GM19395 (cell line): ENCODE measurements around the gene DPRX.

Experiments used
- ATAC-seq: cut with Tn5 transposase; IDR thresholded peaks from one replicate; pipeline ENCODE4 v1.9.1; 2021; ENCODE audit warnings: mild to moderate bottlenecking, moderate library complexity; ENCODE audit not compliant: unreplicated experiment

DPRX gene, protein sequence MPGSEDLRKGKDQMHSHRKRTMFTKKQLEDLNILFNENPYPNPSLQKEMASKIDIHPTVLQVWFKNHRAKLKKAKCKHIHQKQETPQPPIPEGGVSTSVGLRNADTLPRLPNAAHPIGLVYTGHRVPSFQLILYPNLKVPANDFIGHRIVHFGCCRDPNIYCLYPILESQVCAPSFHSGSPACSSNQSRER

DNA sequence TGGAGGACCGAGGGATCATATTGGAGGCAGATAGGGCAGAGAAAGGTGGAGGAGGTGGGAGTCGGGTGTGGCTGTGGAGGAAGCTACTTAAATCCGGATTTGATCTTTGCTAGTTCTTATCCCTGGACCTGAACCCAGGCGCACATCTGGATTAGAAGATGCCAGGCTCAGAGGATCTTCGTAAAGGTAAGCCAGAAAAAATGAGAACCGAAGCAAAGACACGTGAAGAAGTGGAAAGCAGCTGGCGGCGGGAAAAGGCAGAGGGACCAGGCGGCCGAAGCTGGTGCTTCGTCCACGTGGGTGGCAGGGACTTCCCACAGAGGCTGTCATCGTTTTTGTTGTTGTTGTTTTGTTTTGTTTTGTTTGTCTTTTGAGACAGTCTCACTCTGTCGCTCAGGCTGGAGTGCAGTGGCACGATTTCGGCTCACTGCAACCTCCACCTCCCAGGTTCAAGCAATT, at the start of gene DPRX:
DPRX (plus strand) TSS at position 51 of the 459 bp plus-strand sequence; CDS start at position 159, 108 bp downstream.
- ATAC-seq, result no peak

GRCh38 chr19:53583181-53583580, 48.6 kb upstream of the DPRX start:
- ATAC-seq, result no peak

- no peak for ATAC-seq
These were observed 45.5 kb upstream of the DPRX start for GRCh38 chr19:53586277-53586691.

- no peak for ATAC-seq
These were observed 36.8 kb upstream of the DPRX start for GRCh38 chr19:53594811-53595509.

GRCh38 chr19:53595510-53595867, 36.3 kb upstream of the DPRX start:
- no peak for ATAC-seq

DNA sequence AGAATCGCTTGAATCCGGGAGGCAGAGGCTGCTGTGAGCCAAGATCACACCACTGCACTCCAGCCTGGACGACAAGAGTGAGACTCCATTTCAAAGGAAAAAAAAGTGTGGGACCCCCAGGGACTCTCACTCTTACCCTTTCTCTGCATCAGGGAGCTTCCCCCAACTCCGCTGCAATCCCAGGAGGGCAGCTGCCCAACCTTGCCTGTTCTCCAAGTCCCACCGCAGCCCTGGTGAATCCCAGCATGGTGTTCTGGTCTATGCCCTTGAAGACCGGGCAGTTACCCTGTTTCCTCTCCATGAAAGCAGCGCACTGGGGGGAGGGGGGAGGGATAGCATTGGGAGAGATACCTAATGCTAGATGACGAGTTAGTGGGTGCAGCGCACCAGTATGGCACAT, 35.7 kb upstream of the DPRX start:
- no peak for ATAC-seq

- no peak for ATAC-seq
These were observed 34.8 kb upstream of the DPRX start for GRCh38 chr19:53597023-53597422.

- ATAC-seq, result no peak
These were observed 33.4 kb upstream of the DPRX start for GRCh38 chr19:53598361-53598760.

DNA sequence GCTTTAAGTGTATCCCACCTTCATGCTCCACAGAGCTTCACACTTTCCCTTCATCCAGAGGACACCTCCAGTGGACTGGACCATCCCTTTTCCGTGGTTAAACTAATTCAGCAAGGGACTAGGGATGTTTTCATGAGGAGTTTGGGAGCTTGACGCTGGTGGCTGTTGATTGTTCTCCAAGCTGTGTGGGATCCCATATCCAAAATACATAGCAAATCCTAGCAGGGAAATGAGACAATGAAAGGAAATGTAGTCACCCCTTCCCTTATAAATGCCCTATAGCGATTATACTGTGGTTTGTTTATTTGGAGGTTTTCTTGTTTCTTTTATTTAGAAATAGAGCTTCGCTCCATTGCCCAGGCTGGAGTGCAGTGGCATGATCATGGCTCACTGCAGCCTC, 31.6 kb upstream of the DPRX start:
- ATAC-seq, result no peak

DNA sequence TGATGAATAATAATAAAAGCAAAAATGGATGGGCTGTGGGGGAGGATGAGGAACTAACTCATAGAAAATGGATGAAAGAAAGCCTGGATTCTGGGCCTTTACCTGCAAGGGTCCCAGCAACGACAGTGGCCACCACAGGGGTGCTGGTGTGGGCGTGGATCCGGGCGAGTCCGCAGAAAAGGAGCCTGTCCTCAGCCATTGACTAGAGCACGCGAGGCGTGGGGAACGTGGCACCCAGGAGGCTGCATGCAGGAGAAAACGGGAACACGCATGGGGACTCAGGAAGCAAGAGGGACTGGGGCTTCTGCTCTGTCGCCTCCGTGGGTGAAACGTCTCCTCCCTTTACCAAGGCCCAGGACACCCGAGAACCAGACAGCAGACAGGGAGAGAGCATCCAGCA, 25.8 kb upstream of the DPRX start:
- ATAC-seq, result no peak

DNA sequence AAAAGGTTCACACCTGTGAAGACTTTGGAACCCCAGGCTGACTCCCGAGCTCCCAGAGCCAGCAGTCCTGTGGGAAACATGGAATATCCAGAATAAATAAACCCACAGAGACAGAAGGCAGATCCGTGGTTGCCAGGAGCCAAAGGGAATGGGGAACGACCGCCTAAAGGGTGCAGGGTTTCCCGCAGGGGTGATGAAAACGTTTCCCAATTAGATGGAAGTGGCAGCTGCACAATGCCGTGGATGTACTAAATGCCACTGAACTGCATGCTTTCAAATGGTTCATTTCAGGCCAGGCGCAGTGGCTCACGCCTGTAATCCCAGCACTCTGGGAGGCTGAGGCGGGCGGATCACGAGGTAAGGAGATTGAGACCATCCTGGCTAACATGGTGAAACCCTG, 23.4 kb upstream of the DPRX start:
- no peak for ATAC-seq

DNA sequence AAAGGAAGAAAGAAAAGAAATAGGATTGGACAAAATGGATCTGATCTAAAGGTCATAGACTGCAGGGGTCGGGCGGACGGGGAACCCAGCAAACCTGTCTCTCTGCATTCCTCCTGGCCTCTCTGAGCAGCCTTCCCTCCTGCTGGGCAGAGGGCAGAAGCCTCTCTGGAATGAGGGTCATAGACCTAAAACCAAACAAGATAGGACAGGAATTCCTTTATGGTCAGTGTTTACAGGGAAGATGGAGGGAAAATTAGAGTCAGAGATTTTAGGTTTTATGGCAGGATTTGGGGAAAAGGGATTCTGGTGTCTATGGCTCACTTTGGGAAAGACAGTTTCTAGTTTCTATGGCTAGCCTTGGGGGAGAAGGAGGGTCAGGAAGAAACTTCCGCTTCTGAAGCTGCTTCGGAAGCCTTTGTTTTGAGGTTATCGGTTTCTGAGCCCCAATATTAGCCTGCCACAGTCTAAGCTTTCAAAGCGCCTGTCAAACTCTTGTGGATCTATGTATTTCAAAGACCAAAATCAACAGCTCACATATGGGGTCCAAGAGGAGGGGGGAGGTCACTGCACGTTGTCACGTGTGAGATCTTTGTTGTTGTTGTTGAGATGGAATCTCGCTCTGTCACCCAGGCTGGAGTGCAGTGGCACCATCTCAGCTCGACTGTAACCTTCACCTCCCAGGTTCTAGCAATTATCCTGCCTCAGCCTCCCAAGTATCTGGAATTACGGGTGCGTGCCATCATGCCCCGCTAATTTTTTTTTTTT, 18.9 kb upstream of the DPRX start:
- no peak for ATAC-seq

GRCh38 chr19:53621885-53622740, 9.7 kb upstream of the DPRX start:
- no peak for ATAC-seq

- ATAC-seq, result no peak
These were observed 6.8 kb upstream of the DPRX start for GRCh38 chr19:53624771-53625545.

DNA sequence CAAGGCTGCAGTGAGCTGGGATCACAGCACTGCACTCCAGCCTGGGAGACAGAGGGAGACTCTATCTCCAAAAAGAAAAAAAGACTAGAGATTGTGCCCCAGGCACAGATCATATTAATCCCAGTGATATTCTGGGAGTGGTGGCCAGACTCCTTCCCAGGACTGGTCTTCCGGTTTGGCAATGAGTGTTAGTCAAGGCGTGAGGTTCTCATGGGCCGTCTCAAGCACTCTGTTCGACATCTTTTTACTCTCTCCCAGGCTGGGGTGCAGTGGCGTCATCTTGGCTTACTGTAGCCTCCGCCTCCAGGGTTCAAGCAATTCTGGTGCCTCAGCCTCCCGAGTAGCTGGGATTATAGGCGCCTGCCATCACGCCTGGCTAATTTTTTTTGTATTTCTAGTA, 5.3 kb upstream of the DPRX start:
- ATAC-seq, result no peak

DNA sequence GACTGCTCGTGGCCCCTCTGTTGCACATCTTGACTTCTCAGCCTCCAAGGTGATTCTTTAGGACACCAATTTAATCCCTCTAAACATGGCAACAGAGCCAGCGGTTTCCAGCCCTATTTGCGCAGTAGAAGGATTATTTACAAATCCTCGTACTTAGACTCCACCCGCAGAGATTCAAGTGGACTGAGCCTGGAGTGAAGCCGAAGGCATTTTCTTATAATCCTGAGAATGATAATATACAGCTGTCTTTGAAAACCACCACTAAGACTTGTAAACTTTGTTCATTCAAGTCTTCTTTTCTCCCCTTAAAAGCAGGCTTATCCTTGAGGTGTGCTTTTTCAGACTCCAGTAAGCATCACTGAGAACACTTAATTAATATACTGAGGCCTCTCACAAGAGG, 4.8 kb upstream of the DPRX start:
- ATAC-seq, result no peak

DNA sequence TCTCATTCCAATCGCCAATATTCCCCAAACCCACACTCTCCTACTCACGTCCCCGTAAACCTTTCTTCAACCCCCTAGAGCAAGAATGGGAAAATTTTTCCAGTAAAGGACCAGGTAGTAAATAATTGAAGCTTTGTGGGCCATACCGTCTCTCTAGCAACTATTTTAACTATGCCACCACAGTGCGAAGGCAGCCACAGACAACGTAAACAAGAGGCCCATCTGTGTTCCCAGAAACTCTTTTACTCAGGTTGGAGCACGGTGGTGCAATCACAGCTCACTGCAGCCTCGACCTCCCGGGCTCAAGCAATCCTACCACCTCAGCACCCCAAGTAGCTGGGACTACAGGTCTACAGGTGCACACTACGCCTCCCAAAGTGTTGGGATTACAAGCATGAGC, 3.0 kb downstream of the DPRX start:
- no peak for ATAC-seq

- no peak for ATAC-seq
These were observed 7.7 kb downstream of the DPRX start for GRCh38 chr19:53639471-53639870.

GRCh38 chr19:53642381-53643099, 10.7 kb downstream of the DPRX start:
- ATAC-seq, result no peak
